Hepatocyte (in vitro differentiated cells): ENCODE measurements around the gene KCNJ16. TPM values are rescaled to one million over a fixed set of nuclear protein-coding genes. Genes with fewer than 3 reads are reported as not detected.

Source experiments
- DNase-seq: peaks from one replicate; pipeline ENCODE4 v3.0.0-alpha.2; 2016; ENCODE audit warnings: low spot score
- H2AFZ ChIP-seq: fragments of 200-600 bp; sonication (generic); 2 replicates; pipeline ENCODE4 v1.6.0; 2016; ENCODE audit warnings: antibody characterized with exemption, mild to moderate bottlenecking
- H3K27ac ChIP-seq: fragments of 200-600 bp; sonication (generic); 2 replicates; pipeline ENCODE4 v1.5.1; 2016; ENCODE audit warnings: mild to moderate bottlenecking
- H3K27me3 ChIP-seq: fragments of 200-600 bp; sonication (generic); 2 replicates; pipeline ENCODE4 v1.6.1; 2016
- H3K36me3 ChIP-seq: fragments of 200-600 bp; sonication (generic); replicated peaks from 2 replicates; pipeline ENCODE4 v1.5.1; 2016; ENCODE audit warnings: low read depth; ENCODE audit not compliant: insufficient read depth
- H3K4me1 ChIP-seq: fragments of 200-600 bp; sonication (generic); 2 replicates; pipeline ENCODE4 v1.5.1; 2016; ENCODE audit warnings: mild to moderate bottlenecking, moderate library complexity; ENCODE audit not compliant: insufficient read depth
- H3K4me2 ChIP-seq: fragments of 200-600 bp; sonication (generic); 2 replicates; pipeline ENCODE4 v1.6.0; 2016
- H3K4me3 ChIP-seq: fragments of 200-600 bp; sonication (generic); 2 replicates; pipeline ENCODE4 v1.5.1; 2016; ENCODE audit warnings: mild to moderate bottlenecking
- H3K79me2 ChIP-seq: fragments of 200-600 bp; sonication (generic); 2 replicates; pipeline ENCODE4 v1.6.0; 2017; ENCODE audit warnings: mild to moderate bottlenecking
- H3K9me2 ChIP-seq: fragments of 200-600 bp; sonication (generic); replicated peaks from 2 replicates; pipeline ENCODE4 v1.6.0; 2017; ENCODE audit warnings: mild to moderate bottlenecking; ENCODE audit not compliant: insufficient read depth
- H3K9me3 ChIP-seq: fragments of 200-600 bp; sonication (generic); 2 replicates; pipeline ENCODE4 v1.5.1; 2016; ENCODE audit warnings: low read depth, mild to moderate bottlenecking
- H4K20me1 ChIP-seq: fragments of 200-600 bp; sonication (generic); 2 replicates; pipeline ENCODE4 v1.6.0; 2016; ENCODE audit warnings: mild to moderate bottlenecking; ENCODE audit not compliant: insufficient read depth, poor library complexity, severe bottlenecking
- CTCF ChIP-seq: fragments of 200-600 bp; sonication (generic); IDR thresholded peaks from 2 replicates; pipeline ENCODE4 v1.5.1; 2016; ENCODE audit warnings: antibody characterized with exemption, mild to moderate bottlenecking; ENCODE audit not compliant: poor library complexity
- EZH2 ChIP-seq: fragments of 200-600 bp; sonication (generic); IDR thresholded peaks from 2 replicates; pipeline ENCODE4 v1.6.1; 2016; ENCODE audit warnings: antibody characterized with exemption, mild to moderate bottlenecking, borderline replicate concordance
- EZH2phosphoT487 ChIP-seq: fragments of 200-600 bp; sonication (generic); IDR thresholded peaks from one replicate; pipeline ENCODE4 v1.6.1; 2018; ENCODE audit warnings: antibody characterized with exemption, mild to moderate bottlenecking, low read depth, moderate library complexity; ENCODE audit not compliant: unreplicated experiment, severe bottlenecking
- WGBS: methylation state at CpG from one replicate; pipeline ENCODE4 v1.1.6; 2016; ENCODE audit warnings: low lambda C conversion rate; ENCODE audit errors: missing lambda C conversion rate; 5-methylcytosine and 5-hydroxymethylcytosine counted together
- polyA plus RNA-seq: library from polyadenylated mRNA; unstranded; fragments of >200 nt; fragmentation: Nextera tagmentation; extraction: Ambion mirVana; gene quantifications from 2 replicates; pipeline ENCODE4 v1.2.1, GENCODE V29; 2016
- total RNA-seq: library from RNA; depleted of rRNA; stranded (reverse); fragments of >200 nt; gene quantifications from 2 replicates; pipeline ENCODE4 v1.2.3, GENCODE V29; 2014

KCNJ16 gene
- total and polyA plus RNA-seq, 2 experiments from 2014 or later, result 2.7 to 40.6 TPM

GRCh38 chr17:70071127-70071526, 3.9 kb upstream of the KCNJ16 start:
- Histone ChIP-seq H3K27ac (no peak overlapping the region), H3K4me1 (peaks cover 20% of the 10 kb centered on the region), H3K9me3 (no peaks in the 10 kb centered on the region), H4K20me1 (no peaks in the 10 kb centered on the region), H3K4me2 (no peak overlapping the region), H3K9me2 (no peaks in the 10 kb centered on the region), H3K27me3 (no peaks in the 10 kb centered on the region), H3K4me3 (no peak overlapping the region), H3K36me3 (no peaks in the 10 kb centered on the region), H2AFZ (no peak overlapping the region), H3K79me2 (no peaks in the 10 kb centered on the region)
- DNase-seq, result no peak
- WGBS, result 74% methylated on average over 4 of the region's 4 CpGs
- TF ChIP-seq EZH2phosphoT487, result no peak
- no peak for TF ChIP-seq CTCF
- TF ChIP-seq EZH2, result no peak

- Histone ChIP-seq H4K20me1 (no peaks in the 10 kb centered on the region), H3K9me2 (no peaks in the 10 kb centered on the region), H3K4me3 (no peak overlapping the region), H3K36me3 (no peaks in the 10 kb centered on the region), H3K79me2 (no peaks in the 10 kb centered on the region), H3K27me3 (no peaks in the 10 kb centered on the region), H3K4me1 (peaks cover 20% of the 10 kb centered on the region), H2AFZ (no peak overlapping the region), H3K4me2 (no peak overlapping the region), H3K27ac (no peak overlapping the region), H3K9me3 (no peaks in the 10 kb centered on the region)
- TF ChIP-seq CTCF (no peak), EZH2 (no peak), EZH2phosphoT487 (no peak)
- no peak for DNase-seq
- WGBS, result 100% methylated on average over 1 of the region's 1 CpG
Measured at GRCh38 chr17:70071620-70072019, 3.4 kb upstream of the KCNJ16 start.

- no peaks in the 10 kb centered on the region for H3K9me2 ChIP-seq
- H3K4me3 ChIP-seq, result no peak overlapping the region
- no peaks in the 10 kb centered on the region for H3K9me3 ChIP-seq
- peak overlapping the region; percentile 85 for H3K27ac ChIP-seq
- H3K4me2 ChIP-seq, result no peak overlapping the region
- no peak for TF ChIP-seq EZH2phosphoT487
- no peak for TF ChIP-seq EZH2
- no peak for TF ChIP-seq CTCF
- 95% methylated on average over 5 of the region's 5 CpGs for WGBS
- H3K79me2 ChIP-seq, result no peaks in the 10 kb centered on the region
- no peak overlapping the region for H2AFZ ChIP-seq
- no peaks in the 10 kb centered on the region for H3K36me3 ChIP-seq
- H4K20me1 ChIP-seq, result no peaks in the 10 kb centered on the region
- no peak for DNase-seq
- no peaks in the 10 kb centered on the region for H3K27me3 ChIP-seq
- peaks cover 26% of the 10 kb centered on the region for H3K4me1 ChIP-seq
Measured at GRCh38 chr17:70072546-70073309, 2.3 kb upstream of the KCNJ16 start.
